Activated CD8-positive, alpha-beta T cell treated with anti-CD3 and anti-CD28 coated beads, Interleukin-2, amount 10 ng/mL, durations not matched to agents 7 days and 5 days (primary cell): ENCODE results near the gene SNRPD3. TPM values are rescaled to one million over a fixed set of nuclear protein-coding genes. Genes with fewer than 3 reads are reported as not detected.
A peak's percentile ranks its signal among the peaks of the same experiment; 100 is the strongest.
"Not testable (repeated sequence)": the region's sequence is repeated elsewhere in the genome, so short reads cannot be mapped to it uniquely, and the experiment has no call there.

Source experiments
- ATAC-seq: fragments of 150-1000 bp; cut with Tn5 transposase; one replicate; pipeline ENCODE4 v1.10.0; 2021; ENCODE audit warnings: moderate library complexity
- CTCF ChIA-PET: fragments of 350-600 bp; sonication (Branson Sonifier 250); formaldehyde crosslinking; loops from one replicate; lab custom pipeline; 2021; ENCODE audit warnings: antibody characterized with exemption; lab: Charles Lee
- POLR2A ChIA-PET: fragments of 350-600 bp; sonication (Branson Sonifier 250); formaldehyde crosslinking; loops from one replicate; lab custom pipeline; 2021; ENCODE audit warnings: antibody characterized with exemption; lab: Charles Lee
- DNase-seq: peaks from one replicate; pipeline ENCODE4 v3.0.0-alpha.2; 2020
- H3K27ac Mint-ChIP-seq: one replicate; pipeline ENCODE4 v1.8.0; 2021; ENCODE audit warnings: mild to moderate bottlenecking, mixed read lengths
- H3K27me3 Mint-ChIP-seq: one replicate; pipeline ENCODE4 v1.8.0; 2021; ENCODE audit warnings: low read depth, mixed read lengths
- H3K36me3 Mint-ChIP-seq: one replicate; pipeline ENCODE4 v1.8.0; 2021; ENCODE audit warnings: low read depth, mixed read lengths
- H3K4me1 Mint-ChIP-seq: one replicate; pipeline ENCODE4 v1.8.0; 2021; ENCODE audit warnings: low read depth, mixed read lengths
- H3K4me3 Mint-ChIP-seq: one replicate; pipeline ENCODE4 v1.8.0; 2021; ENCODE audit warnings: mild to moderate bottlenecking, mixed read lengths
- H3K9me3 Mint-ChIP-seq: one replicate; pipeline ENCODE4 v1.8.0; 2022; ENCODE audit warnings: mixed read lengths; ENCODE audit not compliant: insufficient read depth
- total RNA-seq, 2 experiments: library from RNA; stranded (reverse); gene quantifications; one replicate each; pipeline ENCODE4 v1.2.3, GENCODE V29; 2021

SNRPD3 gene
- total RNA-seq, 2 experiments from 2014 or later: 136 to 144 TPM

- no peak overlapping the region for H3K27ac Mint-ChIP-seq
- no peak for ATAC-seq
- CTCF ChIA-PET: no interaction called here
- H3K9me3 Mint-ChIP-seq: no peaks in the 10 kb centered on the region
- DNase-seq: no peak
- no peak overlapping the region for H3K4me3 Mint-ChIP-seq
- H3K27me3 Mint-ChIP-seq: peaks cover 2% of the 10 kb centered on the region
- H3K36me3 Mint-ChIP-seq: peaks cover 8% of the 10 kb centered on the region
- no peaks in the 10 kb centered on the region for H3K4me1 Mint-ChIP-seq
- POLR2A ChIA-PET: no interaction called here
Measured at GRCh38 chr22:24535348-24535747, 20.5 kb upstream of the SNRPD3 start.

- H3K36me3 Mint-ChIP-seq: peaks cover 13% of the 10 kb centered on the region
- ATAC-seq (no peak), DNase-seq (no peak)
- H3K9me3 Mint-ChIP-seq: no peaks in the 10 kb centered on the region
- H3K27me3 Mint-ChIP-seq: no peaks in the 10 kb centered on the region
- no peak overlapping the region for H3K27ac Mint-ChIP-seq
- POLR2A ChIA-PET: no interaction called here
- H3K4me3 Mint-ChIP-seq: no peak overlapping the region
- CTCF ChIA-PET: interaction anchor here (1.1 to 1.3 kb wide), 2 partner anchors 10 to 14 kb away, joined by 4 to 5 read pairs; no protein-coding TSS in a partner anchor
- no peaks in the 10 kb centered on the region for H3K4me1 Mint-ChIP-seq
Measured at GRCh38 chr22:24536089-24536488, 19.7 kb upstream of the SNRPD3 start.

DNA sequence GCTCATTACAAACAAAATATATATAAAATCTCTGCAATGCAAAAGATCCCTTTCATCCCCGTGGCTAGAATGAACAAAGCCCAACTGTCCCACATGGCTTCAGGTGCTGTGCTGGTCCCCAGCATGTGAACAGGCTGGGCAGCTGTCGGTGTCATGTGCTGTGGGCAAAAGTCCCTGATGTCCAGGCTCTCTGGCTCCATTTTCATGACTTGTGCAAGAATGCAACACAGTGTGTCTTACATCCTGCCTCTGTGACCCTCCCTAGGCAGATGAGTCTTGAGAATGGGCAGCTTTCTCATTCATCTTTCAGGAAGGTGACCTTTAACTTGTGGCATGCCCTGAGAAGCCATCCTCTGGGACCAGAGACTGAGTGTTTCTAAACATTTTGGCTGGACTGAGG lies 15.3 kb upstream of the SNRPD3 start:
- Mint-ChIP-seq H3K27me3 (no peaks in the 10 kb centered on the region), H3K4me1 (no peaks in the 10 kb centered on the region), H3K27ac (no peak overlapping the region), H3K4me3 (no peak overlapping the region), H3K36me3 (peaks cover 32% of the 10 kb centered on the region), H3K9me3 (no peaks in the 10 kb centered on the region)
- ChIA-PET POLR2A (no interaction called here), CTCF (no interaction called here)
- DNase-seq (no peak), ATAC-seq (no peak)

GRCh38 chr22:24541681-24542515 lies 13.9 kb upstream of the SNRPD3 start:
- Mint-ChIP-seq H3K27ac (no peak overlapping the region), H3K36me3 (peaks cover 35% of the 10 kb centered on the region), H3K27me3 (no peaks in the 10 kb centered on the region), H3K4me3 (no peak overlapping the region), H3K9me3 (no peaks in the 10 kb centered on the region), H3K4me1 (no peaks in the 10 kb centered on the region)
- DNase-seq (no peak), ATAC-seq (no peak)
- ChIA-PET POLR2A (interaction anchor here (0.7 kb wide), 1 partner anchor 12 kb away, joined by 4 read pairs; no protein-coding TSS in a partner anchor), CTCF (no interaction called here)

- Mint-ChIP-seq H3K9me3 (no peaks in the 10 kb centered on the region), H3K27ac (no peak overlapping the region), H3K4me3 (no peak overlapping the region), H3K27me3 (no peaks in the 10 kb centered on the region), H3K36me3 (peaks cover 42% of the 10 kb centered on the region), H3K4me1 (no peaks in the 10 kb centered on the region)
- ChIA-PET POLR2A (no interaction called here), CTCF (no interaction called here)
- DNase-seq (no peak), ATAC-seq (no peak)
Measured at GRCh38 chr22:24542641-24543040, 13.2 kb upstream of the SNRPD3 start.

DNA sequence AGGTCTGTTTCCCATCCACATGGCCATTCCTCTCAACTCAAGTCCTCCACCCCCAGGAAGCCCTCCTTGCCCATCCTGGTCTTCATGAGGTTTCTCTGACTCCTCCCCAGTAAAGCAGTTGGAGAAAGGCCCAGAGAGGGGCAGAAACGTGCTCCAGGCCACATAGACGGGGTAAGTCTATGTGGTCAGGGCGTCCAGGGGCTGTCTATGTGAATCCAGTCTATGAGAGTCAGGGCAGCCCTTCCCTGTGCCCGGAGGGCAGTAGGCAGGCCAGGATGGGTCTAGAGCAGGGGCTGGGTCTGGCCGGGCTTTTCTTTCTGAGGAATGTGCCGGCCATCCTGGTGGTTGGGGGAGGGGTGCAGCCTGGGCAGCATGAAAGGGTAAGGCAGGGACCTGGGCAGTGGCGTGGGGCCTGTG lies 12.6 kb upstream of the SNRPD3 start:
- Mint-ChIP-seq H3K36me3 (peaks cover 44% of the 10 kb centered on the region), H3K4me1 (no peaks in the 10 kb centered on the region), H3K27me3 (no peaks in the 10 kb centered on the region), H3K4me3 (no peak overlapping the region), H3K27ac (no peak overlapping the region), H3K9me3 (no peaks in the 10 kb centered on the region)
- ChIA-PET POLR2A (no interaction called here), CTCF (no interaction called here)
- no peak for DNase-seq
- peak; percentile 24 for ATAC-seq

- H3K27me3 Mint-ChIP-seq: no peaks in the 10 kb centered on the region
- peaks cover 47% of the 10 kb centered on the region for H3K36me3 Mint-ChIP-seq
- CTCF ChIA-PET: no interaction called here
- POLR2A ChIA-PET: no interaction called here
- no peak overlapping the region for H3K4me3 Mint-ChIP-seq
- DNase-seq (no peak), ATAC-seq (no peak)
- no peaks in the 10 kb centered on the region for H3K9me3 Mint-ChIP-seq
- no peak overlapping the region for H3K27ac Mint-ChIP-seq
- H3K4me1 Mint-ChIP-seq: no peaks in the 10 kb centered on the region
Measured at GRCh38 chr22:24543679-24544243, 12.0 kb upstream of the SNRPD3 start.

- POLR2A ChIA-PET: interaction anchor here (0.9 kb wide), 1 partner anchor 19 kb away, joined by 3 read pairs; no protein-coding TSS in a partner anchor
- no peaks in the 10 kb centered on the region for H3K27me3 Mint-ChIP-seq
- no peak for DNase-seq
- H3K9me3 Mint-ChIP-seq: no peaks in the 10 kb centered on the region
- CTCF ChIA-PET: no interaction called here
- no peak overlapping the region for H3K4me3 Mint-ChIP-seq
- peaks cover 28% of the 10 kb centered on the region for H3K36me3 Mint-ChIP-seq
- peak overlapping the region; percentile 66 for H3K27ac Mint-ChIP-seq
- H3K4me1 Mint-ChIP-seq: peaks cover 22% of the 10 kb centered on the region
- ATAC-seq: no peak
Measured at GRCh38 chr22:24548812-24549211, 7.0 kb upstream of the SNRPD3 start.

GRCh38 chr22:24550028-24550901 lies 5.5 kb upstream of the SNRPD3 start:
- no peaks in the 10 kb centered on the region for H3K27me3 Mint-ChIP-seq
- H3K4me1 Mint-ChIP-seq: peaks cover 26% of the 10 kb centered on the region
- H3K9me3 Mint-ChIP-seq: no peaks in the 10 kb centered on the region
- H3K4me3 Mint-ChIP-seq: no peak overlapping the region
- H3K36me3 Mint-ChIP-seq: peaks cover 30% of the 10 kb centered on the region
- ATAC-seq (no peak), DNase-seq (no peak)
- ChIA-PET POLR2A (interaction anchor here (0.5 to 0.9 kb wide), 2 partner anchors 20 to 159 kb away, joined by 3 read pairs; no protein-coding TSS in a partner anchor), CTCF (interaction anchor here (1.0 kb wide), 1 partner anchor 226 kb away, joined by 3 read pairs; no protein-coding TSS in a partner anchor)
- peak overlapping the region; percentile 62 for H3K27ac Mint-ChIP-seq

DNA sequence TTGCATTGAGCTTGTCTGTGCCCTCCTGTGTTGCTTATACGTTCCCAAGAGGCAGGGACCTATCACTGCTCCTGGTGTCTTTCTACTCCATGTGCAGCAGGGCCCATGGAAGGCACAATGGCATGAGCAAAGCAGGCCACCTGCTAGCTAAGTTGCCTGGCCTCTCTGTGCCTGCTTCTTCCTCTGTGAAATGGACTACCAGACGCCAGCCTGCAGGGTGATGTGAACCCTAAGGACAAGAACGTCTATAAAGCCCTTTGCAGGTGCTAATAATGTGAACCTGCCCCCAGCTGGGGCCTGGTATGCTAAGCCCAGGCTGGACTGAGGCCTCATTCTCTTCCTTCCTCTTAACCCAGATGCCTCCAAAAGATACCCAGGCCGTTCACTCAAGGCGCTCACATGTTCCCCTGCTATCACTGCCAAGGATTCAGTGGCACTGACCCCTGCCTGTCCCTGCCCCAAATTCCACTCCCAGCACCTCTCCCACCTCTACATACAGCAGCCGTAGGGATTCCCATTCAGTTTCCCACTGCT lies 4.8 kb upstream of the SNRPD3 start:
- no peak for ATAC-seq
- ChIA-PET CTCF (interaction anchor here (1.0 kb wide), 1 partner anchor 227 kb away, joined by 3 read pairs; no protein-coding TSS in a partner anchor), POLR2A (interaction anchor here (0.5 kb wide), 1 partner anchor 159 kb away, joined by 3 read pairs; no protein-coding TSS in a partner anchor)
- DNase-seq: no peak
- Mint-ChIP-seq H3K4me3 (no peak overlapping the region), H3K36me3 (peaks cover 30% of the 10 kb centered on the region), H3K27me3 (no peaks in the 10 kb centered on the region), H3K9me3 (no peaks in the 10 kb centered on the region), H3K27ac (peak overlapping the region; percentile 56), H3K4me1 (peaks cover 26% of the 10 kb centered on the region)

- Mint-ChIP-seq H3K4me1 (peaks cover 36% of the 10 kb centered on the region), H3K4me3 (peak overlapping the region; percentile 99), H3K36me3 (peaks cover 28% of the 10 kb centered on the region), H3K27ac (peak overlapping the region; percentile 96)
- CTCF ChIA-PET, DNase-seq, POLR2A ChIA-PET, ATAC-seq, H3K9me3 Mint-ChIP-seq, H3K27me3 Mint-ChIP-seq: not testable (repeated sequence)
Measured at GRCh38 chr22:24552503-24553286, 3.1 kb upstream of the SNRPD3 start.
